Stomach (tissue), 4 donors: ENCODE measurements around the gene VAT1.

Experiments used
- CTCF ChIP-seq, 7 experiments: fragments of 450-650 bp in 4 of 7; fragments of 200-600 bp in 3 of 7; sonication (generic) in 3 of 7; IDR thresholded peaks; one replicate each; pipeline ENCODE4 v1.5.1; 2016 to 2019; ENCODE audit warnings: antibody characterized with exemption in 7 of 7, control low read depth in 2 of 7, mild to moderate bottlenecking in 1 of 7
- EP300 ChIP-seq: sonication (generic); formaldehyde crosslinking; IDR thresholded peaks from one replicate; pipeline ENCODE4 v1.6.1; 2017; ENCODE audit warnings: antibody characterized with exemption
- POLR2A ChIP-seq, 4 donors: fragments of 450-650 bp; IDR thresholded peaks; one replicate each; pipeline ENCODE4 v1.6.1; 2016; ENCODE audit warnings: antibody characterized with exemption in 4 of 4, control low read depth in 2 of 4, mild to moderate bottlenecking in 1 of 4, moderate library complexity in 1 of 4
- POLR2AphosphoS5 ChIP-seq, 3 donors: sonication (generic); formaldehyde crosslinking; IDR thresholded peaks; one replicate each; pipeline ENCODE4 v1.6.1; 2016; ENCODE audit warnings: antibody characterized with exemption in 3 of 3

GRCh38 chr17:43020789-43021740 is 1.1 kb downstream of the VAT1 start:
- no peak for TF ChIP-seq POLR2A (IDR thresholded peaks at IDR 0.05)
- no peak for TF ChIP-seq CTCF (IDR thresholded peaks at IDR 0.05)
- TF ChIP-seq EP300: no peak
- peak in 2 of 3 donors; percentile 21 to 29 for TF ChIP-seq POLR2AphosphoS5 (IDR thresholded peaks at IDR 0.05)
